H1 (cell line): ENCODE data around the gene WDR4. TPM values are rescaled to one million over a fixed set of nuclear protein-coding genes. Genes with fewer than 3 reads are reported as not detected.

Experiments used
- CTCF ChIA-PET: fragments of 300-600 bp; sonication (Branson Sonifier 250); formaldehyde crosslinking; loops from one replicate; lab custom pipeline; 2021; ENCODE audit not compliant: partially characterized antibody; lab: Charles Lee
- POLR2A ChIA-PET: fragments of 300-600 bp; sonication (Branson Sonifier 250); formaldehyde crosslinking; loops from one replicate; lab custom pipeline; 2021; ENCODE audit warnings: inconsistent platforms; ENCODE audit not compliant: partially characterized antibody; lab: Charles Lee
- DNase-seq, 2 experiments: peaks; one replicate each; pipeline versions ENCODE4 v3.0.0 to v3.0.0-alpha.2; 2010 to 2022; ENCODE audit warnings: low spot score in 2 of 2, low read depth in 1 of 2, mixed read lengths in 1 of 2
- FAIRE-seq: peaks from 2 replicates; lab custom pipeline; 2011; peaks lifted over from hg19 to GRCh38; lab: Jason Lieb, UNC
- H2AFZ ChIP-seq: 2 replicates; pipeline ENCODE4 v1.8.1; 2012; ENCODE audit warnings: low read length, inconsistent platforms
- H2AK5ac ChIP-seq: 2 replicates; pipeline ENCODE4 v1.6.1; 2013; ENCODE audit warnings: low read depth, low read length
- H2BK120ac ChIP-seq: replicated peaks from 2 replicates; pipeline ENCODE3; 2013; ENCODE audit warnings: low read depth, low read length, inconsistent platforms
- H2BK12ac ChIP-seq: 2 replicates; pipeline ENCODE4 v1.6.1; 2013; ENCODE audit warnings: low read depth, low read length
- H2BK15ac ChIP-seq: 2 replicates; pipeline ENCODE4 v1.6.1; 2013; ENCODE audit warnings: low read length
- H2BK20ac ChIP-seq: 2 replicates; pipeline ENCODE4 v1.6.1; 2013; ENCODE audit warnings: low read length
- H2BK5ac ChIP-seq: 2 replicates; pipeline ENCODE4 v1.6.1; 2013; ENCODE audit warnings: low read depth, low read length
- H3K14ac ChIP-seq: 2 replicates; pipeline ENCODE4 v1.6.1; 2013; ENCODE audit warnings: inconsistent platforms; ENCODE audit not compliant: insufficient read length
- H3K18ac ChIP-seq: 2 replicates; pipeline ENCODE4 v1.6.1; 2013; ENCODE audit warnings: low read length; ENCODE audit errors: extremely low read depth
- H3K23ac ChIP-seq: 2 replicates; pipeline ENCODE4 v1.6.1; 2013; ENCODE audit warnings: inconsistent platforms; ENCODE audit not compliant: insufficient read length
- H3K23me2 ChIP-seq: 2 replicates; pipeline ENCODE4 v1.6.1; 2013; ENCODE audit warnings: low read depth, low read length
- H3K27ac ChIP-seq: 2 replicates; pipeline ENCODE4 v1.6.1; 2011; ENCODE audit warnings: low read depth, low read length, inconsistent platforms
- H3K27me3 ChIP-seq, 4 experiments: replicated peaks in 1 of 4; 1 replicate in 1 of 4; 2 replicates in 3 of 4; pipeline versions ENCODE4 v1.6.1 to v1.8.1; 2011 to 2013; ENCODE audit warnings: low read length in 3 of 4, mild to moderate bottlenecking in 3 of 4, inconsistent platforms in 2 of 4, mixed read lengths in 2 of 4, moderate library complexity in 1 of 4; ENCODE audit not compliant: control insufficient read depth in 3 of 4, insufficient read depth in 3 of 4; ENCODE audit errors: extremely low read depth in 1 of 4
- H3K36me3 ChIP-seq, 4 experiments: 2 replicates each; pipeline versions ENCODE4 v1.6.1 to v1.8.1; 2011 to 2013; ENCODE audit warnings: mild to moderate bottlenecking in 4 of 4, low read length in 3 of 4, moderate library complexity in 2 of 4, control low read depth in 1 of 4, inconsistent platforms in 1 of 4; ENCODE audit not compliant: insufficient read depth in 4 of 4, control insufficient read depth in 2 of 4
- H3K4ac ChIP-seq: replicated peaks from 2 replicates; pipeline ENCODE3; 2013; ENCODE audit warnings: low read length, low read depth, mixed read lengths, inconsistent platforms; ENCODE audit not compliant: insufficient read length
- H3K4me1 ChIP-seq, 4 experiments: replicated peaks in 1 of 4; 1 replicate in 1 of 4; 2 replicates in 3 of 4; pipeline versions ENCODE4 v1.6.1 to v1.8.1; 2011 to 2013; ENCODE audit warnings: low read length in 3 of 4, inconsistent platforms in 2 of 4, mixed read lengths in 1 of 4; ENCODE audit not compliant: insufficient read depth in 4 of 4, control insufficient read depth in 3 of 4
- H3K4me2 ChIP-seq, 2 experiments: 2 replicates each; pipeline versions ENCODE4 v1.6.1 to v1.8.1; 2011 to 2013; ENCODE audit warnings: low read depth in 2 of 2, low read length in 2 of 2, control low read depth in 1 of 2, inconsistent platforms in 1 of 2, mild to moderate bottlenecking in 1 of 2; ENCODE audit not compliant: insufficient read depth in 1 of 2
- H3K4me3 ChIP-seq, 4 experiments: fragments of 200-600, 300-600 bp in 1 of 4; sonication (generic), shearing (Covaris generic), sonication (Bioruptor Twin) in 1 of 4; 2 replicates each; pipeline versions ENCODE4 v1.5.1 to v1.8.1; 2011 to 2016; ENCODE audit warnings: low read length in 4 of 4, low read depth in 3 of 4, control low read depth in 2 of 4, inconsistent platforms in 2 of 4, mild to moderate bottlenecking in 2 of 4, mixed read lengths in 1 of 4, moderate library complexity in 1 of 4; ENCODE audit not compliant: insufficient read depth in 2 of 4; ENCODE audit errors: extremely low read depth in 1 of 4
- H3K56ac ChIP-seq: replicated peaks from 2 replicates; pipeline ENCODE3; 2013; ENCODE audit warnings: low read depth, mild to moderate bottlenecking, mixed read lengths, low read length, inconsistent platforms; ENCODE audit not compliant: insufficient read length
- H3K79me1 ChIP-seq: 2 replicates; pipeline ENCODE4 v1.6.1; 2013; ENCODE audit warnings: low read depth, low read length, control low read depth
- H3K79me2 ChIP-seq, 2 experiments: 2 replicates each; pipeline versions ENCODE4 v1.6.1 to v1.8.1; 2012 to 2013; ENCODE audit warnings: low read length in 2 of 2, mild to moderate bottlenecking in 2 of 2, inconsistent platforms in 1 of 2; ENCODE audit not compliant: insufficient read depth in 2 of 2, control insufficient read depth in 1 of 2
- H3K9ac ChIP-seq, 4 experiments: replicated peaks in 1 of 4; 1 replicate in 1 of 4; 2 replicates in 3 of 4; pipeline versions ENCODE4 v1.6.1 to v1.8.1; 2011 to 2013; ENCODE audit warnings: low read depth in 3 of 4, low read length in 3 of 4, control low read depth in 2 of 4, mild to moderate bottlenecking in 2 of 4, moderate library complexity in 2 of 4, inconsistent platforms in 1 of 4; ENCODE audit errors: extremely low read depth in 1 of 4
- H3K9me3 ChIP-seq, 2 experiments: 2 replicates each; pipeline versions ENCODE4 v1.6.1 to v1.8.1; 2012 to 2013; ENCODE audit warnings: mild to moderate bottlenecking in 2 of 2, moderate library complexity in 2 of 2, control low read depth in 1 of 2, inconsistent platforms in 1 of 2, low read depth in 1 of 2, low read length in 1 of 2, mixed read lengths in 1 of 2; ENCODE audit not compliant: insufficient read depth in 2 of 2
- H4K20me1 ChIP-seq, 2 experiments: replicated peaks in 1 of 2; 2 replicates each; pipeline versions ENCODE3 to v1.8.1; 2011 to 2013; ENCODE audit warnings: inconsistent platforms in 2 of 2, low read length in 2 of 2, mild to moderate bottlenecking in 1 of 2; ENCODE audit not compliant: insufficient read depth in 2 of 2, control insufficient read depth in 1 of 2
- H4K5ac ChIP-seq: 2 replicates; pipeline ENCODE4 v1.6.1; 2013; ENCODE audit warnings: low read length, low read depth, mixed read lengths, inconsistent platforms; ENCODE audit not compliant: insufficient read length
- H4K8ac ChIP-seq: 2 replicates; pipeline ENCODE4 v1.8.0; 2013; ENCODE audit warnings: mild to moderate bottlenecking, moderate library complexity, low read length, inconsistent platforms; ENCODE audit not compliant: insufficient read depth; ENCODE audit errors: extremely low read depth
- H4K91ac ChIP-seq: replicated peaks from 2 replicates; pipeline ENCODE3; 2013; ENCODE audit warnings: low read length, mixed read lengths, inconsistent platforms; ENCODE audit not compliant: insufficient read length
- BRCA1 ChIP-seq: IDR thresholded peaks from 2 replicates; pipeline ENCODE4 v1.6.1; 2012; ENCODE audit warnings: low read depth, low read length, improper control_type of control experiment
- CHD2 ChIP-seq: IDR thresholded peaks from 2 replicates; pipeline ENCODE4 v1.6.1; 2012; ENCODE audit warnings: low read length, improper control_type of control experiment
- KDM1A ChIP-seq: fragments of 200-600, 300-600 bp; sonication (generic); IDR thresholded peaks from 2 replicates; pipeline ENCODE4 v1.7.1; 2016; ENCODE audit warnings: mild to moderate bottlenecking, low read length, borderline replicate concordance
- MAFK ChIP-seq: IDR thresholded peaks from 2 replicates; pipeline ENCODE4 v1.6.1; 2012; ENCODE audit warnings: low read depth, mild to moderate bottlenecking, improper control_type of control experiment, low read length
- NANOG ChIP-seq: IDR thresholded peaks from 2 replicates; pipeline ENCODE4 v1.6.1; 2011; ENCODE audit warnings: low read length, low read depth, mild to moderate bottlenecking, inconsistent platforms; ENCODE audit not compliant: insufficient read depth, poor library complexity, severe bottlenecking
- NRF1 ChIP-seq: IDR thresholded peaks from 2 replicates; pipeline ENCODE4 v1.6.1; 2011; ENCODE audit warnings: mild to moderate bottlenecking, low read depth, low read length, improper control_type of control experiment
- POLR2A ChIP-seq, 2 experiments: IDR thresholded peaks; 1 replicate in 1 of 2; 2 replicates in 1 of 2; pipeline ENCODE4 v1.6.1; 2011; ENCODE audit warnings: low read depth in 2 of 2, low read length in 2 of 2, mild to moderate bottlenecking in 2 of 2; ENCODE audit errors: control extremely low read depth in 1 of 2
- RAD21 ChIP-seq, 2 experiments: IDR thresholded peaks in 1 of 2; conservative IDR thresholded peaks in 1 of 2; 2 replicates each; pipeline ENCODE4 v1.6.1; 2011; ENCODE audit warnings: low read depth in 2 of 2, low read length in 2 of 2, improper control_type of control experiment in 1 of 2, inconsistent platforms in 1 of 2, mild to moderate bottlenecking in 1 of 2, moderate library complexity in 1 of 2
- RBBP5 ChIP-seq: IDR thresholded peaks from 2 replicates; pipeline ENCODE4 v1.7.1; 2012; ENCODE audit warnings: low read depth, mild to moderate bottlenecking, inconsistent platforms, low read length, moderate library complexity, borderline replicate concordance
- SAP30 ChIP-seq: fragments of 300-600 bp; sonication (generic); IDR thresholded peaks from 2 replicates; pipeline ENCODE4 v1.7.1; 2012; ENCODE audit warnings: low read length, moderate library complexity, mild to moderate bottlenecking, inconsistent platforms; ENCODE audit not compliant: insufficient read depth, insufficient replicate concordance
- SIX5 ChIP-seq: IDR thresholded peaks from 2 replicates; pipeline ENCODE4 v1.6.1; 2011; ENCODE audit warnings: mild to moderate bottlenecking, low read depth, low read length
- SP1 ChIP-seq: IDR thresholded peaks from 2 replicates; pipeline ENCODE4 v1.6.1; 2011; ENCODE audit warnings: low read depth, low read length
- SUZ12 ChIP-seq: fragments of 200-600 bp; sonication (generic); IDR thresholded peaks from 2 replicates; pipeline ENCODE4 v1.6.1; 2012; ENCODE audit warnings: mild to moderate bottlenecking, inconsistent platforms, low read length, moderate library complexity, mixed read lengths
- TCF12 ChIP-seq: IDR thresholded peaks from 2 replicates; pipeline ENCODE4 v1.6.1; 2011; ENCODE audit warnings: low read depth, mild to moderate bottlenecking, low read length
- TEAD4 ChIP-seq: IDR thresholded peaks from 2 replicates; pipeline ENCODE4 v1.6.1; 2012; ENCODE audit warnings: low read depth, low read length, inconsistent platforms, mixed read lengths
- WGBS, 2 experiments: shearing (Covaris generic) in 1 of 2; methylation state at CpG; one replicate each; pipeline versions ENCODE4 v1.1.6 to v1.1.7; 2013 to 2015; ENCODE audit warnings: low lambda C conversion rate in 2 of 2, mixed read lengths in 2 of 2, inconsistent platforms in 1 of 2, low coverage in 1 of 2, missing lambda C conversion rate in 1 of 2; ENCODE audit not compliant: insufficient replicate concordance in 2 of 2, insufficient coverage in 1 of 2, insufficient read length in 1 of 2; ENCODE audit errors: extremely low coverage in 1 of 2, missing lambda C conversion rate in 1 of 2; 5-methylcytosine and 5-hydroxymethylcytosine counted together
- polyA plus RNA-seq, 7 experiments: library from polyadenylated mRNA; depleted of rRNA in 3 of 7; stranded (reverse) in 5 of 7; unstranded in 2 of 7; fragments of >200 nt in 5 of 7; fragments of 200-250 nt in 2 of 7; gene quantifications; 1 replicate in 5 of 7; 2 replicates in 1 of 7; 4 replicates in 1 of 7; pipeline versions ENCODE4 v1.2.1 to v1.2.3, GENCODE V29; 2011 to 2013; ENCODE audit warnings: missing spikeins in 2 of 7, mixed read lengths in 2 of 7
- total RNA-seq: library from RNA; stranded (reverse); fragmentation: NEBNext Ultra II Directional; extraction: Animal tissue kit (Norgen Biotek cat#: 25700); gene quantifications from 2 replicates; pipeline ENCODE4 v1.2.1, GENCODE V29; 2021

Gene WDR4
- total and polyA plus RNA-seq, 2 of the 8 experiments (the other 6 are each of a cell fraction or from before 2014, with no cell fraction given): 28.9 to 47.8 TPM

DNA sequence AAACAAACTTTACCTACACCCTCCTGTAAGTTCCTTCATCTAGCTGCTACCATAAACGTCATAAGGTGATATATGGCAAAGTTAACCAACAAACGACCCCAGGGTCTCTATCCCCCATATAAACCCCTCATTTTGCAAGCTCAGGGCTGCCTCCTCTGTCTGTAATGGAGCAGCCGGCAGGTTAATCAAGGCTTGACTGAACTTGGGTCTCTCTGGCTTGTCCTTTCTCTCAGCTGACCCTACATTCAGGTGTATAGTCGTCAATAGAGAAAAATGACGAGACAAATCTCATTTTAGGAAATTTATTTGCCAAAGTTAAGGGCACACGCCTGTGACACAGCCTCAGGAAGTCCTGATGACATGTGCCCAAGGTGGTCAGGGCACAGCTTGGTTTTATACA, 67.4 kb downstream of the WDR4 start:
- Histone ChIP-seq H3K36me3 (no peaks in the 10 kb centered on the region), H2AFZ (no peak overlapping the region), H3K23ac (no peak overlapping the region), H4K8ac (no peak overlapping the region), H3K4me1 (peaks cover 0 to 11% (median 4%) of the 10 kb centered on the region in 4 experiments; a peak in 3 of 7 replicates), H4K91ac (no peak overlapping the region), H3K79me2 (no peaks in the 10 kb centered on the region), H3K4ac (no peak overlapping the region), H3K4me3 (no peak overlapping the region), H4K20me1 (peaks cover 0 to 3% of the 10 kb centered on the region in 2 experiments), H2BK15ac (no peak overlapping the region), H3K79me1 (no peaks in the 10 kb centered on the region), H3K23me2 (no peaks in the 10 kb centered on the region; the same call in 1 of the 2 replicates), H2BK12ac (no peak overlapping the region), H4K5ac (no peak overlapping the region), H3K27ac (no peak overlapping the region), H3K9me3 (peaks cover 17 to 23% of the 10 kb centered on the region in 2 experiments), H3K9ac (no peak overlapping the region), H3K4me2 (no peak overlapping the region), H2AK5ac (no peak overlapping the region), H3K14ac (no peak overlapping the region), H2BK5ac (no peak overlapping the region), H3K27me3 (no peaks in the 10 kb centered on the region), H2BK20ac (no peak overlapping the region), H2BK120ac (no peak overlapping the region), H3K18ac (no peak overlapping the region), H3K56ac (no peak overlapping the region)
- no peak for FAIRE-seq
- 73% methylated on average over 6 of the region's 6 CpGs; no CpG with 5 or more reads in 1 of the 2 experiments for WGBS, 2 experiments
- POLR2A ChIA-PET: no interaction called here
- DNase-seq: peak in 1 of 2 experiments; percentile 26
- TF ChIP-seq SP1: no peak
- TF ChIP-seq MAFK: no peak
- no peak for TF ChIP-seq TCF12
- TF ChIP-seq RBBP5: no peak
- no peak for TF ChIP-seq BRCA1
- no peak for TF ChIP-seq POLR2A (IDR thresholded peaks at IDR 0.05; ENCODE audit: control extremely low read depth in 1 of 2, low read depth in 2 of 2, low read length in 2 of 2)
- TF ChIP-seq NANOG: no peak
- TF ChIP-seq TEAD4: no peak
- no peak for TF ChIP-seq RAD21 (IDR thresholded peaks at IDR 0.05 in 1 of 2, conservative IDR thresholded peaks at IDR 0.05 in 1 of 2; ENCODE audit: low read depth in 2 of 2, low read length in 2 of 2)
- no peak for TF ChIP-seq CHD2
- TF ChIP-seq NRF1: no peak
- no peak for TF ChIP-seq SAP30
- no peak for TF ChIP-seq SUZ12
- no peak for TF ChIP-seq SIX5
- no peak for TF ChIP-seq KDM1A
- CTCF ChIA-PET: interaction anchor here (0.6 to 3.7 kb wide), 2 partner anchors 20 to 258 kb away, joined by 4 to 14 read pairs; no protein-coding TSS in a partner anchor
